SK-N-SH treated with all-trans-retinoic acid at 6 μM for 48 hours (cell line): Measurements from ENCODE around the gene LRRC40.

ENCODE experiments used
- BACH2 ChIP-seq: fragments of 250-450 bp; sonication (Bioruptor Pico); IDR thresholded peaks from 2 replicates; pipeline ENCODE4 v1.9.0; 2021; ENCODE audit warnings: mild to moderate bottlenecking, borderline replicate concordance
- OSR1 ChIP-seq: fragments of 250-450 bp; sonication (Bioruptor Pico); IDR thresholded peaks from 2 replicates; pipeline ENCODE4 v1.8.0; 2022; ENCODE audit warnings: moderate library complexity, mild to moderate bottlenecking, inconsistent platforms
- ZFP30 ChIP-seq: fragments of 450-650 bp; formaldehyde crosslinking; IDR thresholded peaks from 2 replicates; pipeline ENCODE4 v1.5.0; 2022; ENCODE audit warnings: mild to moderate bottlenecking, moderate library complexity
- ZNF8 ChIP-seq: fragments of 450-650 bp; formaldehyde crosslinking; IDR thresholded peaks from 2 replicates; pipeline ENCODE4 v1.5.0; 2020; ENCODE audit warnings: mild to moderate bottlenecking, moderate library complexity
- TF ChIP-seq, protein P1 (sequence below): fragments of 250-450 bp; sonication (Bioruptor Pico); IDR thresholded peaks from 2 replicates; pipeline ENCODE4 v1.8.0; 2020; ENCODE audit warnings: mild to moderate bottlenecking, moderate library complexity, borderline replicate concordance
- TF ChIP-seq, protein P2 (sequence below): fragments of 250-450 bp; sonication (Bioruptor Pico); IDR thresholded peaks from 2 replicates; pipeline ENCODE4 v1.5.0; 2020; ENCODE audit warnings: mild to moderate bottlenecking, moderate library complexity
- TF ChIP-seq, protein P3 (sequence below): fragments of 250-450 bp; sonication (Bioruptor Pico); IDR thresholded peaks from 2 replicates; pipeline ENCODE4 v1.5.1; 2020; ENCODE audit warnings: low read depth, mild to moderate bottlenecking, moderate library complexity
- TF ChIP-seq, protein P4 (sequence below): fragments of 250-450 bp; sonication (Bioruptor Pico); IDR thresholded peaks from 2 replicates; pipeline ENCODE4 v1.5.1; 2021; ENCODE audit warnings: mild to moderate bottlenecking, moderate library complexity

DNA sequence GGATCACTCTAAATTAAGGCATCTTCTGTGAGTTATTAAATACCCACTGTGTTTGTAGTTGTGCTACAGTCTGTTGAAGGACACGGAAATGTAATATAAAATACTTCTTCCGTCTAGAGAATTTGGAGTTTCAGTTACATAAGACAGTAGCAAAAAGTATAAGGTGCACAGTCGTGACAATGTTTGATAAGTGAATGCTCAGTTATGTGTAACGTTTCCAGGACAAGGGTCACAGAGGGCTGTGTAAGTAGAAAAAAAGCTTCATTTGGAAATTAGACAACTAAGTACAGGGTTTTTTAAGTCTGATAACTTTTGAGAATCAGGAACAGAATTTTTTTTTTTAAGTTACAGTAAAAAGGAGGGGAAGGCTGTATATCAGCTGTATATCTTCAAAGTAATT, 43.4 kb upstream of the LRRC40 start:
- TF ChIP-seq, protein P1, sequence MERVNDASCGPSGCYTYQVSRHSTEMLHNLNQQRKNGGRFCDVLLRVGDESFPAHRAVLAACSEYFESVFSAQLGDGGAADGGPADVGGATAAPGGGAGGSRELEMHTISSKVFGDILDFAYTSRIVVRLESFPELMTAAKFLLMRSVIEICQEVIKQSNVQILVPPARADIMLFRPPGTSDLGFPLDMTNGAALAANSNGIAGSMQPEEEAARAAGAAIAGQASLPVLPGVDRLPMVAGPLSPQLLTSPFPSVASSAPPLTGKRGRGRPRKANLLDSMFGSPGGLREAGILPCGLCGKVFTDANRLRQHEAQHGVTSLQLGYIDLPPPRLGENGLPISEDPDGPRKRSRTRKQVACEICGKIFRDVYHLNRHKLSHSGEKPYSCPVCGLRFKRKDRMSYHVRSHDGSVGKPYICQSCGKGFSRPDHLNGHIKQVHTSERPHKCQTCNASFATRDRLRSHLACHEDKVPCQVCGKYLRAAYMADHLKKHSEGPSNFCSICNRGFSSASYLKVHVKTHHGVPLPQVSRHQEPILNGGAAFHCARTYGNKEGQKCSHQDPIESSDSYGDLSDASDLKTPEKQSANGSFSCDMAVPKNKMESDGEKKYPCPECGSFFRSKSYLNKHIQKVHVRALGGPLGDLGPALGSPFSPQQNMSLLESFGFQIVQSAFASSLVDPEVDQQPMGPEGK (CRISPR knock-in tag), result no peak
- TF ChIP-seq, protein P2, sequence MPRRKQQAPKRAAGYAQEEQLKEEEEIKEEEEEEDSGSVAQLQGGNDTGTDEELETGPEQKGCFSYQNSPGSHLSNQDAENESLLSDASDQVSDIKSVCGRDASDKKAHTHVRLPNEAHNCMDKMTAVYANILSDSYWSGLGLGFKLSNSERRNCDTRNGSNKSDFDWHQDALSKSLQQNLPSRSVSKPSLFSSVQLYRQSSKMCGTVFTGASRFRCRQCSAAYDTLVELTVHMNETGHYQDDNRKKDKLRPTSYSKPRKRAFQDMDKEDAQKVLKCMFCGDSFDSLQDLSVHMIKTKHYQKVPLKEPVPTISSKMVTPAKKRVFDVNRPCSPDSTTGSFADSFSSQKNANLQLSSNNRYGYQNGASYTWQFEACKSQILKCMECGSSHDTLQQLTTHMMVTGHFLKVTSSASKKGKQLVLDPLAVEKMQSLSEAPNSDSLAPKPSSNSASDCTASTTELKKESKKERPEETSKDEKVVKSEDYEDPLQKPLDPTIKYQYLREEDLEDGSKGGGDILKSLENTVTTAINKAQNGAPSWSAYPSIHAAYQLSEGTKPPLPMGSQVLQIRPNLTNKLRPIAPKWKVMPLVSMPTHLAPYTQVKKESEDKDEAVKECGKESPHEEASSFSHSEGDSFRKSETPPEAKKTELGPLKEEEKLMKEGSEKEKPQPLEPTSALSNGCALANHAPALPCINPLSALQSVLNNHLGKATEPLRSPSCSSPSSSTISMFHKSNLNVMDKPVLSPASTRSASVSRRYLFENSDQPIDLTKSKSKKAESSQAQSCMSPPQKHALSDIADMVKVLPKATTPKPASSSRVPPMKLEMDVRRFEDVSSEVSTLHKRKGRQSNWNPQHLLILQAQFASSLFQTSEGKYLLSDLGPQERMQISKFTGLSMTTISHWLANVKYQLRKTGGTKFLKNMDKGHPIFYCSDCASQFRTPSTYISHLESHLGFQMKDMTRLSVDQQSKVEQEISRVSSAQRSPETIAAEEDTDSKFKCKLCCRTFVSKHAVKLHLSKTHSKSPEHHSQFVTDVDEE (CRISPR knock-in tag), result no peak
- TF ChIP-seq OSR1 (CRISPR knock-in tag) (no peak), ZNF8 (CRISPR knock-in tag) (no peak), BACH2 (CRISPR knock-in tag) (no peak), ZFP30 (CRISPR knock-in tag) (no peak)
- TF ChIP-seq, protein P3, sequence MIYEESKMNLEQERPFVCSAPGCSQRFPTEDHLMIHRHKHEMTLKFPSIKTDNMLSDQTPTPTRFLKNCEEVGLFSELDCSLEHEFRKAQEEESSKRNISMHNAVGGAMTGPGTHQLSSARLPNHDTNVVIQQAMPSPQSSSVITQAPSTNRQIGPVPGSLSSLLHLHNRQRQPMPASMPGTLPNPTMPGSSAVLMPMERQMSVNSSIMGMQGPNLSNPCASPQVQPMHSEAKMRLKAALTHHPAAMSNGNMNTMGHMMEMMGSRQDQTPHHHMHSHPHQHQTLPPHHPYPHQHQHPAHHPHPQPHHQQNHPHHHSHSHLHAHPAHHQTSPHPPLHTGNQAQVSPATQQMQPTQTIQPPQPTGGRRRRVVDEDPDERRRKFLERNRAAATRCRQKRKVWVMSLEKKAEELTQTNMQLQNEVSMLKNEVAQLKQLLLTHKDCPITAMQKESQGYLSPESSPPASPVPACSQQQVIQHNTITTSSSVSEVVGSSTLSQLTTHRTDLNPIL (CRISPR knock-in tag), result no peak
- TF ChIP-seq, protein P4, sequence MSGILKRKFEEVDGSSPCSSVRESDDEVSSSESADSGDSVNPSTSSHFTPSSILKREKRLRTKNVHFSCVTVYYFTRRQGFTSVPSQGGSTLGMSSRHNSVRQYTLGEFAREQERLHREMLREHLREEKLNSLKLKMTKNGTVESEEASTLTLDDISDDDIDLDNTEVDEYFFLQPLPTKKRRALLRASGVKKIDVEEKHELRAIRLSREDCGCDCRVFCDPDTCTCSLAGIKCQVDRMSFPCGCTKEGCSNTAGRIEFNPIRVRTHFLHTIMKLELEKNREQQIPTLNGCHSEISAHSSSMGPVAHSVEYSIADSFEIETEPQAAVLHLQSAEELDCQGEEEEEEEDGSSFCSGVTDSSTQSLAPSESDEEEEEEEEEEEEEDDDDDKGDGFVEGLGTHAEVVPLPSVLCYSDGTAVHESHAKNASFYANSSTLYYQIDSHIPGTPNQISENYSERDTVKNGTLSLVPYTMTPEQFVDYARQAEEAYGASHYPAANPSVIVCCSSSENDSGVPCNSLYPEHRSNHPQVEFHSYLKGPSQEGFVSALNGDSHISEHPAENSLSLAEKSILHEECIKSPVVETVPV (CRISPR knock-in tag), result no peak
